Activated B cell treated with CpG ODN at 0.5 μM for 24 hours (primary cell): Measurements from ENCODE around the gene NPR1. TPM values are rescaled to one million over a fixed set of nuclear protein-coding genes. Genes with fewer than 3 reads are reported as not detected.
"Not testable (repeated sequence)": the region's sequence is repeated elsewhere in the genome, so short reads cannot be mapped to it uniquely, and the experiment has no call there.

Experiments
- ATAC-seq: fragments of 200-7000 bp; cut with Tn5 transposase; one replicate; pipeline ENCODE4 v1.10.0; 2021; ENCODE audit warnings: low read depth, mild to moderate bottlenecking, moderate library complexity
- CTCF ChIA-PET: fragments of 350-600 bp; sonication (Branson Sonifier 250); formaldehyde crosslinking; loops from one replicate; lab custom pipeline; 2021; ENCODE audit warnings: antibody characterized with exemption; lab: Charles Lee
- POLR2A ChIA-PET: fragments of 350-600 bp; sonication (Branson Sonifier 250); formaldehyde crosslinking; loops from one replicate; lab custom pipeline; 2021; ENCODE audit warnings: antibody characterized with exemption; lab: Charles Lee
- DNase-seq: peaks from one replicate; pipeline ENCODE4 v3.0.0; 2022
- H3K27ac Mint-ChIP-seq: one replicate; pipeline ENCODE4 v1.8.0; 2020; ENCODE audit warnings: mixed read lengths
- H3K27me3 Mint-ChIP-seq: one replicate; pipeline ENCODE4 v1.8.0; 2021; ENCODE audit warnings: mixed read lengths
- H3K36me3 Mint-ChIP-seq: one replicate; pipeline ENCODE4 v1.8.0; 2021; ENCODE audit warnings: low read depth, mixed read lengths
- H3K4me1 Mint-ChIP-seq: one replicate; pipeline ENCODE4 v1.8.0; 2021; ENCODE audit warnings: mixed read lengths
- H3K4me3 Mint-ChIP-seq: one replicate; pipeline ENCODE4 v1.8.0; 2020; ENCODE audit warnings: mild to moderate bottlenecking, mixed read lengths
- H3K9me3 Mint-ChIP-seq: one replicate; pipeline ENCODE4 v1.8.0; 2020; ENCODE audit warnings: mixed read lengths
- intact Hi-C: fragments of 100-400 bp; cut with micrococcal nuclease; formaldehyde crosslinking; loops from one replicate; pipeline ENCODE4 v1.15.1; 2024
- total RNA-seq: library from RNA; stranded (reverse); gene quantifications from 2 replicates; pipeline ENCODE4 v1.2.3, GENCODE V29; 2022
- TF ChIP-seq, protein P1 (sequence below): fragments of 200-600 bp; IDR thresholded peaks from one replicate; pipeline ENCODE4 v1.8.0; 2022; ENCODE audit warnings: antibody characterized with exemption, mild to moderate bottlenecking

The NPR1 gene
- total RNA-seq, 1 donor from 2014 or later, result 0.82 TPM

DNA sequence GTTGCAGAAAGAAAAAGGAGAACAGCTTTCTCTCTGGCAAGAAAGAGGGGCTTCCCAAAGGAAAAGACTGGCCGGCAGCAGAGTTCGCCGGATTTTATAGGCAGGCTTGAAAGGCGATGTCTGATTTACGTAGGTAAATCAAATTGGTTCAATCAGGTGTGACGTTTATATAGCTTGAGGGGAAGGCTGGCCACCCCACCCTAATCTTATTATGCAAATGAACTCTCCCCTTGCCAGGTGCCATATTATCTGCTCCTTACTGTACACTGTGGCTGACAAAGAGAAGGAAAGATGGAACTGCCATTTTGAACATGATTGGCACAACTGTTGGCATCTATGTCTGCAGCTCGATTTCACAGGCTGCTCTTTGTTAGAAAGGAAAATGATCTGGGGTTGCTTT is 32.5 kb downstream of the NPR1 start:
- Mint-ChIP-seq H3K36me3 (no peaks in the 10 kb centered on the region), H3K27me3 (no peaks in the 10 kb centered on the region), H3K27ac (no peak overlapping the region), H3K4me3 (no peak overlapping the region), H3K9me3 (no peaks in the 10 kb centered on the region), H3K4me1 (no peaks in the 10 kb centered on the region)
- no peak for DNase-seq
- CTCF ChIA-PET, result no interaction called here
- no peak for ATAC-seq
- POLR2A ChIA-PET, result interaction anchor here (0.6 kb wide), 1 partner anchor 16 kb away, joined by 10 read pairs; the partner anchor contains the start of gene INTS3
- intact Hi-C loops, result no loop called here
- TF ChIP-seq, protein P1, sequence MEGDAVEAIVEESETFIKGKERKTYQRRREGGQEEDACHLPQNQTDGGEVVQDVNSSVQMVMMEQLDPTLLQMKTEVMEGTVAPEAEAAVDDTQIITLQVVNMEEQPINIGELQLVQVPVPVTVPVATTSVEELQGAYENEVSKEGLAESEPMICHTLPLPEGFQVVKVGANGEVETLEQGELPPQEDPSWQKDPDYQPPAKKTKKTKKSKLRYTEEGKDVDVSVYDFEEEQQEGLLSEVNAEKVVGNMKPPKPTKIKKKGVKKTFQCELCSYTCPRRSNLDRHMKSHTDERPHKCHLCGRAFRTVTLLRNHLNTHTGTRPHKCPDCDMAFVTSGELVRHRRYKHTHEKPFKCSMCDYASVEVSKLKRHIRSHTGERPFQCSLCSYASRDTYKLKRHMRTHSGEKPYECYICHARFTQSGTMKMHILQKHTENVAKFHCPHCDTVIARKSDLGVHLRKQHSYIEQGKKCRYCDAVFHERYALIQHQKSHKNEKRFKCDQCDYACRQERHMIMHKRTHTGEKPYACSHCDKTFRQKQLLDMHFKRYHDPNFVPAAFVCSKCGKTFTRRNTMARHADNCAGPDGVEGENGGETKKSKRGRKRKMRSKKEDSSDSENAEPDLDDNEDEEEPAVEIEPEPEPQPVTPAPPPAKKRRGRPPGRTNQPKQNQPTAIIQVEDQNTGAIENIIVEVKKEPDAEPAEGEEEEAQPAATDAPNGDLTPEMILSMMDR, result no peak

DNA sequence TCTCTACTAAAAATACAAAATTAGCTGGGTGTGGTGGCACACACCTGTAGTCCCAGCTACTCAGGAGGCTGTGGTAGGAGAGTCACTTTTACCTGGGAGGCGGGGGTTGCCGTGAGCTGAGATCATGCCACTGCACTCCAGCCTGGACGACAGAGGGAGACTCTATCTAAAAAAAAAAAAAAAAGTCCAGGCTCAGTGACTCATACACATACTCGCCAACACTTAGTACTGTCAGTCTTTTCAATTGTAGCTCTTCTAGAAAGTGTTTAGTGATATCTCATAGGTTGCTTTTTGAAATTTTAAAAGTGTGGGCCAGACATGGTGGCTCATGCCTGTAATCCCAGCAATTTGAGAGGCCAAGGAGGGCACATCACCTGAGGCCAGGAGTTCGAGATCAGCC is 37.7 kb downstream of the NPR1 start:
- H3K4me1 Mint-ChIP-seq, CTCF ChIA-PET, H3K27me3 Mint-ChIP-seq, H3K27ac Mint-ChIP-seq, DNase-seq, ATAC-seq, H3K36me3 Mint-ChIP-seq, POLR2A ChIA-PET, H3K9me3 Mint-ChIP-seq, intact Hi-C loops, H3K4me3 Mint-ChIP-seq: not testable (repeated sequence)

DNA sequence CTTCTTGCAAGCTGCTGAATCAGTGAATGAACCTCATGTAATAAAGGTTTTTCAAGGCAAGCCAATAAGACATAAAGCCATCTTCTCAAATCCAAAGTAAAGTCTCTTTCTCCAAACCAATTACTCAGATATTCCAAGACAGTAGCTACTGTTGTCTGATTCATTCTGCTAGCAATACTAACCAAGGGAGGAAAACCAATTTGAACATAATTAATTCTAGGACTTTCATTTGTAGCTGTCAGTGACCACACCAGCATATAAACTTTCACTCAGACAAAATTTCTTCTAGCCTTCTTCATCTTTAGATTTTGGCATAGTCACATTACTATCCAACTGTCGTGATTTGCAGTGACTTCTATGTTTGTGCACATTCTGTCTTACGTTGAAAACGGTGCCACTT is 38.8 kb downstream of the NPR1 start:
- TF ChIP-seq, protein P1, result no peak
- no peak for ATAC-seq
- H3K9me3 Mint-ChIP-seq, result no peaks in the 10 kb centered on the region

DNA sequence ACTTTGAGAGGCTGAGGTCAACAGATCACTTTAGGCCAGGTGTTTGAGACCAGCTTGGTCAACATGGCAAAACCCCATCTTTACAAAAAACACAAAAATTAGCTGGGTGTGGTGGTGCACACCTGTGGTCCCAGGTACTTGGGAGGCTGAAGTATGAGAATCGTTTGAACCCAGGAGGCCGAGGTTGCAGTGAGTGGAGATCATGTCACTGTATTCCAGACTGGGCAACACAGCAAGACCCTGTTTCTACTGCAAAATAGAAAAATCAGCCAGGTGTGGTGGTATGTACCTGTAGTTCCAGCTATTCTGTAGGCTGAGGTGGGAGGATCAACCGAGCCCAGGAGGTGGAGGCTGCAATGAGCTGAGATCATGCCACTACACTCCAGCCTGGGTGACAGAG is 45.2 kb downstream of the NPR1 start:
- intact Hi-C loops, result no loop called here
- no peak for DNase-seq
- peaks cover 7% of the 10 kb centered on the region for H3K4me1 Mint-ChIP-seq
- H3K4me3 Mint-ChIP-seq, result no peak overlapping the region
- H3K36me3 Mint-ChIP-seq, result peaks cover 5% of the 10 kb centered on the region
- ChIA-PET CTCF (no interaction called here), POLR2A (no interaction called here)
- TF ChIP-seq, protein P1, result no peak
- no peak for ATAC-seq
- no peaks in the 10 kb centered on the region for H3K27me3 Mint-ChIP-seq
- no peaks in the 10 kb centered on the region for H3K9me3 Mint-ChIP-seq
- H3K27ac Mint-ChIP-seq, result no peak overlapping the region

More for the DNA sequence above, 38.8 kb downstream of the NPR1 start:
- Mint-ChIP-seq H3K36me3 (no peaks in the 10 kb centered on the region), H3K27me3 (no peaks in the 10 kb centered on the region), H3K27ac (no peak overlapping the region), H3K4me3 (no peak overlapping the region), H3K4me1 (no peaks in the 10 kb centered on the region)
- ChIA-PET CTCF (no interaction called here), POLR2A (interaction anchor here (0.5 to 0.8 kb wide), 2 partner anchors 243 to 259 kb away, joined by 3 read pairs; no protein-coding TSS in a partner anchor)
- DNase-seq, result no peak
- intact Hi-C loops, result no loop called here

DNA sequence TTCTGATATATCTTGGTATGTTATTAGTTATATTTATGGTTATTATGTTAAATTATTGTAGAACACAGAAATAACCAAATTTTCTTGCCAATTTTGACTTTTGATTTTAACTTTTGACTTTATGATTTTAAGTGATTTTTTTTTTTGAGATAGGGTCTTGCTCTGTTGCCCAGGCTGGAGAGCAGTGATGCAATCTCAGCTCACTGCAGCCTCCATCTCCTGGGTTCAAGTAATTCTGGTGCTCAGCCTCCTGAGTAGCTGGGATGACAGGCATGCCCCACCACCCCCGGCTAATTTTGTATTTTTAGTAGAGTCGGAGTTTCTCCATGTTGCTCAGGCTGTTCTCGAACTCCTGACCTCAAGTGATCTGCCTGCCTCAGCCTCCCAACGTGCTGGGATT is 46.1 kb downstream of the NPR1 start:
- CTCF ChIA-PET, H3K27ac Mint-ChIP-seq, H3K27me3 Mint-ChIP-seq, H3K4me3 Mint-ChIP-seq, H3K9me3 Mint-ChIP-seq, ATAC-seq, POLR2A ChIA-PET, H3K36me3 Mint-ChIP-seq, DNase-seq: not testable (repeated sequence)
- intact Hi-C loops, result loop anchor here (5.0 kb wide), 2 partner anchors 458 to 833 kb away; partner anchors contain the start of gene UBE2Q1
- peaks cover 15% of the 10 kb centered on the region for H3K4me1 Mint-ChIP-seq

DNA sequence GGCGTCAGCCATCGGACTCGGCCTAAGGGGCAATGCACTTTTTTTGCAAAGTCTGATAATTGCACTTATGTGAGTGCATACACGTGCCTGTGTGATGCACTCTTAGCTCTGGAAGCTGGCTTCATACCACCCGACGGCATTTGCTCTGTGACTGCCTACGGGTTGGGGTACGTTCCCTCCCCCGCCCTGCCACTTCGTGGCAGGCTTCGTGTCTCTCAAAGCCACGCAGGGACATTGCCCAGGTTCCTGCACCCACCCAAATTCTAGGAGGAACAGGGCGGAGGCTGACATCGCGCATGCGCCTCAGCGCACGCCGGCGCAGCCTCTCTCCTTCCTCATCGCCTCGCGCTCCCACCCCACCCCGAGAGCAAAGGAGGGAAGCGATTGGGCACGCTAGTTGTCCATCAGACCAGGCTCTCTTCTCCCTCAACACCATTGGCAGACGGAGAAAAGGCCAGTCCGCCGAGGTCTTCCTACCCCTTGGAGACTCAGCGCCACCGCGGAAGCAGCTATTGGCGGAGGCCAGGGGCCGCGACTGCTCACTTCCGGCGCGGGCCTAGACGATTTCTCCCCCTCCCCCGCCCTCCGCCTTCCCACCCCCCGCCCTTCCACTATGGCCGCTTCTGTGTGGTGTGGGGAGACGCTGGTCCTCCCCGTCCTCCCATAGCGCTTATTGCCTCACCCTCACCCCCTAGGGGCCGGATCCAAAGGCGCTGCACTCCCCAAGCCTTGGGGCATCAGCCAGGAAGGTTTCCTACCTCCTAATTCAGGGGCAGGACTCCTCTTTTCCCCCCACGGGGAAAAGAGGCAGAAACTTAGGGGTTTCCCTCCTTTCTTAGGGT is 49.2 kb downstream of the NPR1 start, which contains the start of gene INTS3:
Gene INTS3 (plus strand): TSS at position 588 of the 842 bp plus-strand sequence. CDS start 585 bp downstream, outside the sequence.
- H3K9me3 Mint-ChIP-seq, result no peaks in the 10 kb centered on the region
- H3K4me3 Mint-ChIP-seq, result peak within 1 kb of the TSS; percentile 97
- peaks cover 39% of the 10 kb centered on the region for H3K4me1 Mint-ChIP-seq
- intact Hi-C loops, result loop anchor here (1.0 to 5.0 kb wide), 5 partner anchors 56 to 830 kb away; partner anchors contain the start of genes RPS27 and UBE2Q1
- ChIA-PET POLR2A (interaction anchor here (0.5 to 2.8 kb wide), 57 partner anchors 8 to 1958 kb away, joined by 3 to 22 read pairs (median 5); partner anchors contain the start of genes CHTOP, CREB3L4, CRTC2 and GATAD2B), CTCF (interaction anchor here (1.0 kb wide), 1 partner anchor 20 kb away, joined by 3 read pairs; no protein-coding TSS in a partner anchor)
- ATAC-seq (peak; percentile 96), DNase-seq (peak; percentile 90)
- TF ChIP-seq, protein P1, result no peak
- peaks cover 20% of the 10 kb centered on the region for H3K36me3 Mint-ChIP-seq
- peak within 1 kb of the TSS; percentile 96 for H3K27ac Mint-ChIP-seq
- H3K27me3 Mint-ChIP-seq, result no peaks in the 10 kb centered on the region
